Bladder microvascular endothelial cell (primary cell): ENCODE measurements around the gene GAS2L1. TPM values are rescaled to one million over a fixed set of nuclear protein-coding genes. Genes with fewer than 3 reads are reported as not detected.

Experiments used
- total RNA-seq: library from RNA; depleted of rRNA; stranded (reverse); fragments of >200 nt; gene quantifications from 2 replicates; pipeline ENCODE4 v1.2.3, GENCODE V29; 2014

The GAS2L1 gene
- total RNA-seq, result 14.9 and 26.6 TPM in 2 replicates

GRCh38 chr22:29306175-29306834 lies at the start of gene GAS2L1:
GAS2L1 (plus strand) TSS chr22:29306650; CDS start chr22:29308106, 1,456 bp downstream.

GRCh38 chr22:29267858-29268510 lies 38.5 kb upstream of the GAS2L1 start, which contains the start of the genes EWSR1 and RHBDD3:
EWSR1 (plus strand) TSS chr22:29268268; CDS start chr22:29268337, 69 bp downstream.
RHBDD3 (minus strand) TSS chr22:29267981; CDS start chr22:29265626, 2,355 bp downstream.

GRCh38 chr22:29315286-29316140 lies 9.1 kb downstream of the GAS2L1 start, which contains the start of gene RASL10A:
RASL10A (minus strand) TSS chr22:29315697; CDS start chr22:29315246, 451 bp downstream.

Other genes starting within 250 kb of the GAS2L1 start
- gene C22orf31, start 244.8 kb upstream of the GAS2L1 start, total RNA-seq, result not detected in 2 replicates
- 0.16 and 0.38 TPM in 2 replicates for gene KREMEN1, start 233.6 kb upstream of the GAS2L1 start, total RNA-seq
- under 0.01 and 3.5 TPM in 2 replicates for gene EMID1, start 100.8 kb upstream of the GAS2L1 start, total RNA-seq
- gene RHBDD3, start 38.7 kb upstream of the GAS2L1 start, total RNA-seq, result 12.1 and 20.0 TPM in 2 replicates
- 109 and 136 TPM in 2 replicates for gene EWSR1, start 38.4 kb upstream of the GAS2L1 start, total RNA-seq
- gene RASL10A, start 9.0 kb downstream of the GAS2L1 start, total RNA-seq, result 0.16 and 0.25 TPM in 2 replicates
- gene AP1B1, start 81.9 kb downstream of the GAS2L1 start, total RNA-seq, result 103 and 182 TPM in 2 replicates
- not detected in 2 replicates for gene RFPL1, start 131.9 kb downstream of the GAS2L1 start, total RNA-seq
- gene NEFH, start 173.6 kb downstream of the GAS2L1 start, total RNA-seq, result 0.25 and 0.65 TPM in 2 replicates
- 37.7 and 56.8 TPM in 2 replicates for gene THOC5, start 247.1 kb downstream of the GAS2L1 start, total RNA-seq